KBM-7 (cell line): ENCODE measurements around the gene POC1A.
"Not testable (repeated sequence)": the region's sequence is repeated elsewhere in the genome, so short reads cannot be mapped to it uniquely, and the experiment has no call there.

Source experiments
- DNase-seq: peaks from one replicate; pipeline ENCODE4 v3.0.0-alpha.2; 2015
- in situ Hi-C: fragments of 300-500 bp; cut with MboI; formaldehyde crosslinking; loops from 2 replicates; pipeline ENCODE4 v1.14.3; 2020; ENCODE audit warnings: low sequenced_read_pairs, low pct_unique_long_range_greater_than_20kb, mixed read lengths

The POC1A gene

GRCh38 chr3:52043039-52043438 is 111.2 kb downstream of the POC1A start:
- in situ Hi-C loops, DNase-seq: not testable (repeated sequence)

- peak; percentile 21 for DNase-seq
These were observed 113.0 kb downstream of the POC1A start for GRCh38 chr3:52041118-52041731.

DNA sequence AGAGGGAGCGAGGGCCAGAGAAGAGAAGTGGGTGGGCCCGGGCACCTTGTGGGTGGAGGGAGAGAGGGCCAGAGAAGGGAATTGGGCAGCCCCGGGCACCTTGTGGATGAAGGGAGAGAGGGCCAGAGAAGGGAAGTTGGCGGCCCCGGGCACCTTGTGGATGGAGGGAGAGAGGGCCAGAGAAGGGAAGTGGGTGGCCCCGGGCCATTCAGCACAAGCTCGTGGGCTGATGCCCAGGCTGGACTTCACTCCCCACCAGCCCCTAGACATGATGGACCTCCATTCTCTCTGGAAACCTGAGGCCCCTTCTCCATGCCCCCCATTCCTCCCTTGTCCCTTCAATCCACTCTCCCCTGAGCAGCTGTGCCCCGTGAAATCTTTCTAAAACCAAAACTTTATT is 113.6 kb downstream of the POC1A start:
- in situ Hi-C loops = no loop called here
- no peak for DNase-seq

More at GRCh38 chr3:52041118-52041731, 113.0 kb downstream of the POC1A start:
- in situ Hi-C loops = no loop called here

- no peak for DNase-seq
- in situ Hi-C loops = no loop called here
These were observed 114.4 kb downstream of the POC1A start for GRCh38 chr3:52039846-52040245.

GRCh38 chr3:52039426-52039825 is 114.8 kb downstream of the POC1A start:
- DNase-seq = no peak
- in situ Hi-C loops = no loop called here

DNA sequence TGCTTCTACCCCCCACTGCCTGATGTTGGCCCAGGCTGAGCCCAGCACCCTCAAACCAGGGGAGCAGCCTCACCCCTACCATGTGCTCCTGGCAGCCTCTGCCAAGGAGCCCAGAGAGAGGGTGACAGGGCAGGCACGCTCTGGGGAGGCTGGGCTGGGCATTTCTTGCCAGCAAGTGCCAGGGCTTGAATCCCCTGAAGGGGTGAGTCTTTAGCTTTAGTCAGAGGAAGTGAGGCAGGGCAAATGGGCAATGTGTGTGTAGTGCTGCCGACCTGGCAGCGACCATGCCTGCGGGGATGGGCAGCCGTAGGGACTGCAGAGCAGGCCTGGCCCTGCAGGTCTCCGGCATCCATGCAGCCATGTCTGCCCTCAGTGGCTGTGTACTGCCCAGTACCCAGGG is 116.0 kb downstream of the POC1A start:
- in situ Hi-C loops = no loop called here
- no peak for DNase-seq

DNA sequence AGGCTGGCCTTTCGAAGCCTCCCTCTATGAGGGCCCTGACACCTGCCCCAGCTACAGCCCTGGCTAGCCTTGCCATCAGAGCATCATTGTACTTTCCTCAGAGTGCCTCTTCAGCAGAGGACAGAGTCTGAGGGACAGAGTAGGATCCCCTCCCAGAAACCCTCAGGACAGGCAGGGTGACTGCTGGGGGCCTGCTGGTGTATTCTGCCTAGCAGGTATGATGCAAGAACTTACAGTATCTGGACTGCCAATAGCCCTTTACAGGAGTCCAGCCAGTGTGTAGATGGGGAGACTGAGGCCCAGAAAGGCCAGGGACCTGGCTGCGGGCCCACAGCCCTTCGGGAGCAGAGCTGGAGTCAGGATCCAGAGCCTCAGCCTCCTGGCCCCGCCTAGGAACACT is 116.9 kb downstream of the POC1A start:
- in situ Hi-C loops = no loop called here
- DNase-seq = no peak

- no peak for DNase-seq
- in situ Hi-C loops = no loop called here
These were observed 117.4 kb downstream of the POC1A start for GRCh38 chr3:52036829-52037228.

DNA sequence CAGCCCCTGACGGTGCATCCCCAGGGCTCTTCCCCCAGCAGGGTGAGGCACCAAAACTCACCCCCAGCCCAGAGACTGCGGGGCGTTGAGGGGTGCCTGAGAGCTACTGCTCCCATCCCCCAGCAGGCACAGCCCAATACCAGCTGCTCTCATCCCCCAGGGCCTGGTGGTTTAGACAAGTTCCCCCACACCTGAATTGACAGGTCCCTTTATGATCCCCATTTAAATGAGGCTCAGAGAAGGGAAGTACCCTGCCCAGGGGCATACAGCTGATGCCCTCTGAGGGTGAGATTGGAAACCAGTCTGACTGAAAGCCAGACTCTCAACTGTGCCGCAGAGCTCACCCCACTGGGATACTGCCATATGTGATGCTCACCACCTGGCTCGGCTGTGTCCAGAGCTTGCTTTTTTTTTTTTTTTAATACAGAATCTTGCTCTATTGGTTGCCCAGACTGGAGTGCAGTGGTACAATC is 118.0 kb downstream of the POC1A start:
- in situ Hi-C loops = no loop called here
- no peak for DNase-seq

GRCh38 chr3:52034651-52035050 is 119.6 kb downstream of the POC1A start:
- in situ Hi-C loops = no loop called here
- no peak for DNase-seq

DNA sequence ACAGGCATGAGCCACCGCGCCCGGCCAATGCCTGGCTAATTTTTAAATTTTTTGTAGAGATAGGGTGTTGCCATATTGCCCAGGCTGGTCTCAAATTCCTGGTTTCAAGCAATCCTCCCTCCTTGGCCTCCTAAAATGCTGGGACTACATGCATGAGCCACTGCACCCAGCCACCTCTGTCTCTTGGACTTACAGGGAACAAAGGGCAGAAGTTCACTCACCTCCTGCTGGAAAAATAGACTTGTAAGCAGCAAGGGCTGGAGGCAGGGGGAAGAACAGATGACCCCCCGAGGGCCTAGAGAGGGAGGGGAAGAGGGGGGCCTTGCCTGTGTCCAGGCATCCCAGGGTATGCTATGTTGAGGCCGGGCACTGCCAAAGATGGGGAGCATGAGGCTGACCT is 120.0 kb downstream of the POC1A start:
- in situ Hi-C loops = no loop called here
- DNase-seq = no peak

GRCh38 chr3:52033748-52034147 is 120.5 kb downstream of the POC1A start:
- in situ Hi-C loops, DNase-seq: not testable (repeated sequence)

DNA sequence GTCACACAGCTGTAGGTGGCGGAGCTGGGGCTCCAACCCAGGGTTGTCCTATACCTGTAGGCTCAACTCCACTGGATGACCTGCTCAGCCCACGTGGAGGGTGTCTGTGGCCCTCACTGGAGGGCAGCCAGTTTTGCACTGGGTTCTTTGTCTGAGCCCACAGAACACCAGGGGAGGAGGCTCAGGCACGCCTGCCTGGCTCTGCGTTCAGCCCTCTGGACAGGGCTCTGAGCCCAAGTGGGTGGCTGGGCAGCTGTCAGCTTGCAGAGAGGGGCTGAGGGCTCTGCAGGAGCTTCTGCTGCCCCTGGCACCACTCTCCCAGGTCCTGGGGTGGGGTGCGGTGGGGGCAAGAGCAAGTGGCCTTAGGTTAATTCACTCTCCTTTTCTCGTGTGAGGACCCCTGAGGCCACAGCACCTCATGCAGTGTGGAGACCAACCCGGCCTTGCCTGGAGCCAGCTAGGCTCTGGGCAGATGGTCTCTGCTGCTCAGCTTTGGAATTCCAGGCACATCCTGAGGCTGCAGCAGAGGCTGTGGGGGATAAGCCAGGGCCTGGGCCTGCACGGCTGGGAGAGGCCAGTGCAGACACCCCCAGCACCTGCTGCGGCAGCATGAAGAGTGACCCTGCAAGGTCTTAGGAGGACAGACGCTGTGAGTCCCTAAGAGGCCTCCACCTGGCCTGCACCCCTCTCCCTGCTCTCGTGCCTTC is 121.4 kb downstream of the POC1A start:
- no peak for DNase-seq
- in situ Hi-C loops = no loop called here

DNA sequence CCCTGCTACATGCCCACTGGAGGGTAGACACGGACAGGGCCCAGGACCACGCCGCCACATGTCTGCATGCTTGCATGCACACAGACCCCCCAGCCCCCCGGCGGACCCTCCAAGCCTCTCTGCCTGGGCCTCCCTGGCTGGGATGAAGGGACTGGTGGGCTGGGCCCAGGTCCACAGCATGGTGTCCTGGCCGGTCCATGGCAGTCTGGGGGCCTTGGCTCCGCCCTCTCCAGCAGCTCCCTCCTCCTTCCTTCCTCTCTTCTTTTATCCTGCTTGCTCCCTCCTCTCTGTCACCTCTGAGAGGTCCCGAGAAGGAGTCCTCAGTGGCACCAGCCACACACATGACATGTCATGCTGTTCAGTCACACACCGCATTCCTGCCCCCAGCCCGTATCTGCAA is 122.3 kb downstream of the POC1A start:
- in situ Hi-C loops = no loop called here

DNA sequence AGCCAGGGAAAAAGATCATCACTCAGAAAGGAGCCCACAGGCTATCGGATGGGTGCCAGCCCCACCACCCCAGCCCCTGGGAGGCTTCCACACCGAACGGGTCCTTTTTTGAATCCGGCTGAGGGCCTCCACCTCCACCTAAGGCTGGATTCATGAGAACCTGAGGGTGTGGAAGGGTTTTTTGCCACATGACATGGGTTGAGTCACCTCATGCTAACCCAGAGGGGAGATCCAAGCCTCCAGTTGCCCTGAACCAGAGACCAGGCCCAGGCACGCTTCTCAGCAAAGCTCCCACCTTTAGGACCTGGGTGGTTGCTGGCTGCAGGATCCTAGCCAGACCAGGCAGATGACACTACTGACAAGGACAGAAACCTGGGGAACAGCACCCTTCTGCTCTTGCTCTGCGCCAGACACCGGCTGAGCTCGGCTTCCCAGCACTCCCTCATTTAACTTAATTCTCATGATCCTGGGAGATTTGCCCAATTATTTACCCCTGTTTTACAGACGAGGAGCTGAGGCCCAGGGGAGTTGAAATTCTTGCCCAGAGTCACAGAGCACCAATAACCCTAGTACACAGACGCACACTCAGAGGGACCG is 123.4 kb downstream of the POC1A start:
- in situ Hi-C loops = no loop called here
- DNase-seq = no peak

More for the DNA sequence above, 122.3 kb downstream of the POC1A start:
- DNase-seq = no peak

GRCh38 chr3:52029535-52029934 is 124.7 kb downstream of the POC1A start:
- DNase-seq = no peak
- in situ Hi-C loops = no loop called here

DNA sequence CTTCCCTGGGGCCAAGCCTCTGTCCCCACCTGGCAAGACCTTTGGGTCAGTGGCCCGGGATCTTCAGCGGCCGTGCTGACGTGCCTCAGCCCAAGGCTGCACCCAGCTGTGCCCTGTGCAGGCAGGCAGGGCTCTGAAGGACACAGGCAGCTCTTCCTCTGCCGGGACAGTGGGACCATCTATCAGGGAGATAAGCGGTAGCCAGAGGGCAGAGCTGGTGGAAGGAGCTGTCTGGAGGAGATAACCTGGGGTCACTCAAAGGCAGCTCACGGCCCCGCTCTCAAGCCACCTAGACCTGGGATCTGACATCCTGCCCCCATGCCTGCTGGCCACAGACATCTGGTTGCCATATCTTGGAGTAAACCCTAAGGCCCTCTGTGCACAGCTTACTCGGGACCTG is 125.2 kb downstream of the POC1A start:
- in situ Hi-C loops = no loop called here
- DNase-seq = no peak

DNA sequence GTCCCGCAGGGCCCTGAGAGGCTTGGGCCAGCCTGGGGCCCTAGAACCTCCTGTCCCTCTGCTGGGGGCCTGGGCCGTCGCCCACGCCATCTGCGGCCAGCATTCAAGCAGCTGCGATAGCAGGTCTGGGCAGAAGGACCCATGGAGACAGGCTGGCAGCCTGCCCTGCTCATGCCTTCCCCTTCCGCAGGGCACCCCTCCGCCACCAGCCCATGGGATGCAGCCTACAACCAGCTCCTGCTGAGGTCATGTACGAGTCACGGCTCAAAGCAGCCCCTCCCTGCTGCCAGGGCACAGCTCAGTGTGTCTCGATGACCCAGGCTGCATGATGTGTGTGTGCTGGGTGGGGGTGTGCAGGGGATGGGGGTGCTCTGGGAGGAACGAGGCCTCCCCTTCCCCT is 125.7 kb downstream of the POC1A start:
- DNase-seq = no peak

GRCh38 chr3:52026041-52026440 is 128.2 kb downstream of the POC1A start:
- in situ Hi-C loops = no loop called here
- no peak for DNase-seq

More for the DNA sequence above, 125.7 kb downstream of the POC1A start:
- in situ Hi-C loops = no loop called here

DNA sequence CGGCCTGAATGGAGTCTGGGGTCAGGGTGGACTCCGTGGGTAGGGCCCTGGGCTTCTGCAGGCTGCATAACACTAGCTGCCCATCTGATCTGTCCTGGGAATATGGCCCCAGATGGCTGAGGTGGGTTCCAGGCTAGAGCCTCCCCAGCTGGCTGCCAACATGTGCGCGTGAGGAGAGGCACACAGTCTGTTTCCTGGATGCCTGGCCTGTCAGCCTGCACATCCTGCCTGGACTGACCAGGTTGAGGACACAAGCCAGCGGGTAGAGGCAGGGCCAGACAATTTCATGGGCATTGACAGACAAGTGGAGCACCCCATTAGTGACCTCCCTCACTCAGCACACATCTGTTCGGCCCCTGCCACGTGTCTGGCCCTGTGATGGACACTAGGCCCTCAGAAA is 128.8 kb downstream of the POC1A start:
- no peak for DNase-seq
- in situ Hi-C loops = no loop called here
